Gastrocnemius medialis (tissue), 4 donors: ENCODE measurements around the gene YAP1. TPM values are rescaled to one million over a fixed set of nuclear protein-coding genes. Genes with fewer than 3 reads are reported as not detected.

Experiments used
- ATAC-seq, 2 donors: fragments of 150-250 bp; one replicate each; pipeline ENCODE4 v1.9.1; 2016
- DNase-seq, 2 donors: peaks; one replicate each; pipeline ENCODE4 v3.0.0-alpha.2; 2019
- H3K27ac ChIP-seq, 4 donors: fragments of 200-600 bp; sonication (generic); 1 replicate in 1 of 4; 2 replicates in 3 of 4; pipeline ENCODE4 v1.5.1; 2016 to 2018; ENCODE audit warnings: mild to moderate bottlenecking in 2 of 4, moderate library complexity in 1 of 4
- H3K27me3 ChIP-seq, 3 donors: fragments of 200-600 bp; sonication (generic) in 2 of 3; 1 replicate in 1 of 3; 2 replicates in 2 of 3; pipeline versions ENCODE4 v1.5.1 to v1.6.0; 2016 to 2019; ENCODE audit warnings: mild to moderate bottlenecking in 1 of 3, moderate library complexity in 1 of 3
- H3K36me3 ChIP-seq, 2 donors: fragments of 200-600 bp; sonication (generic) in 1 of 2; one replicate each; pipeline ENCODE4 v1.5.1; 2017 to 2018
- H3K4me1 ChIP-seq, 2 donors: fragments of 200-600 bp; sonication (generic) in 1 of 2; one replicate each; pipeline ENCODE4 v1.5.1; 2016 to 2017; ENCODE audit warnings: mild to moderate bottlenecking in 2 of 2
- H3K4me3 ChIP-seq, 4 donors: fragments of 200-600 bp; sonication (generic) in 3 of 4; 1 replicate in 1 of 4; 2 replicates in 3 of 4; pipeline ENCODE4 v1.5.1; 2016 to 2019; ENCODE audit warnings: mild to moderate bottlenecking in 2 of 4
- H3K9me3 ChIP-seq, 3 donors: fragments of 200-600 bp; sonication (generic) in 2 of 3; 1 replicate in 1 of 3; 2 replicates in 2 of 3; pipeline ENCODE4 v1.5.1; 2016 to 2019
- POLR2A ChIP-seq, 2 donors: fragments of 450-650 bp; IDR thresholded peaks; one replicate each; pipeline ENCODE4 v1.6.1; 2017; ENCODE audit warnings: antibody characterized with exemption in 2 of 2, mild to moderate bottlenecking in 2 of 2, moderate library complexity in 2 of 2
- in situ Hi-C, 4 donors: fragments of 200-750 bp; cut with MboI; loops; one replicate each; pipeline versions ENCODE4 v1.15.0 to v1.8.0; 2017; ENCODE audit warnings: low sequenced_read_pairs in 4 of 4
- intact Hi-C: fragments of 100-400 bp; cut with DNase I; formaldehyde crosslinking; loops from one replicate; pipeline ENCODE4 v1.15.1; 2023; ENCODE audit warnings: low total_unique reads
- total RNA-seq, 4 donors: library from RNA; depleted of rRNA; stranded (reverse); fragments of >200 nt; gene quantifications; one replicate each; pipeline versions ENCODE4 v1.1.0 to v1.2.3, GENCODE V29; 2016
- TF ChIP-seq, protein P1 (sequence below), 5 experiments: fragments of 450-650 bp in 3 of 5; fragments of 200-600 bp in 2 of 5; sonication (generic) in 2 of 5; IDR thresholded peaks in 4 of 5; conservative IDR thresholded peaks in 1 of 5; 1 replicate in 4 of 5; 2 replicates in 1 of 5; pipeline ENCODE4 v1.5.1; 2016 to 2019; ENCODE audit warnings: antibody characterized with exemption in 5 of 5, mild to moderate bottlenecking in 3 of 5, moderate library complexity in 3 of 5

The YAP1 gene
- total RNA-seq, 4 donors from 2014 or later: 41.9 to 89.4 (median 72.6) TPM

DNA sequence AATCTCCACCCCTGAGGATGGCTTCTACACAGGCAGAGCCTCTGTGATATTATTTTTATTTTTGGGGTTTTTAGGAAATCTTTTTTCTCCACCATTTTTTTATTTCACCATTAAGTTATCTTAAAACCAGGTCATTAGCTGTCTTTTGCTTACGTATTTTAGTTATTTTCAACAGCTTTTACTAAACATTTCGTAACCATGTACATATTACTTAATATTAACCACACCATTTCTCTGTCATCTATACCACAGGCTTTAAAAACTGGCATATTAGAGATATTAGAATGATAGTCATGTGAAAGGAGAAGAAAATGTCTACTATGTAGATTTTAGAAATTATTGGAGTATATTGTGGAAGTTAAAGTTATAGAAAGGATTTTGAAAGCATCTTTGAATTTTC, 37.4 kb downstream of the YAP1 start:
- no peak for TF ChIP-seq POLR2A (IDR thresholded peaks at IDR 0.05)
- TF ChIP-seq, protein P1, sequence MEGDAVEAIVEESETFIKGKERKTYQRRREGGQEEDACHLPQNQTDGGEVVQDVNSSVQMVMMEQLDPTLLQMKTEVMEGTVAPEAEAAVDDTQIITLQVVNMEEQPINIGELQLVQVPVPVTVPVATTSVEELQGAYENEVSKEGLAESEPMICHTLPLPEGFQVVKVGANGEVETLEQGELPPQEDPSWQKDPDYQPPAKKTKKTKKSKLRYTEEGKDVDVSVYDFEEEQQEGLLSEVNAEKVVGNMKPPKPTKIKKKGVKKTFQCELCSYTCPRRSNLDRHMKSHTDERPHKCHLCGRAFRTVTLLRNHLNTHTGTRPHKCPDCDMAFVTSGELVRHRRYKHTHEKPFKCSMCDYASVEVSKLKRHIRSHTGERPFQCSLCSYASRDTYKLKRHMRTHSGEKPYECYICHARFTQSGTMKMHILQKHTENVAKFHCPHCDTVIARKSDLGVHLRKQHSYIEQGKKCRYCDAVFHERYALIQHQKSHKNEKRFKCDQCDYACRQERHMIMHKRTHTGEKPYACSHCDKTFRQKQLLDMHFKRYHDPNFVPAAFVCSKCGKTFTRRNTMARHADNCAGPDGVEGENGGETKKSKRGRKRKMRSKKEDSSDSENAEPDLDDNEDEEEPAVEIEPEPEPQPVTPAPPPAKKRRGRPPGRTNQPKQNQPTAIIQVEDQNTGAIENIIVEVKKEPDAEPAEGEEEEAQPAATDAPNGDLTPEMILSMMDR (IDR thresholded peaks at IDR 0.05 in 4 of 5, conservative IDR thresholded peaks at IDR 0.05 in 1 of 5): no peak
- no peak overlapping the region for H3K4me3 ChIP-seq
- in situ Hi-C loops: no loop called here
- peaks cover 40 to 75% of the 10 kb centered on the region in 2 donors for H3K4me1 ChIP-seq
- no peaks in the 10 kb centered on the region for H3K27me3 ChIP-seq
- H3K27ac ChIP-seq: peak overlapping the region in 3 of 4 donors; percentile 14 to 86 (median 85)
- no peaks in the 10 kb centered on the region for H3K36me3 ChIP-seq
- ATAC-seq (no peak), DNase-seq (no peak)
- H3K9me3 ChIP-seq: no peaks in the 10 kb centered on the region
- intact Hi-C loops: no loop called here

DNA sequence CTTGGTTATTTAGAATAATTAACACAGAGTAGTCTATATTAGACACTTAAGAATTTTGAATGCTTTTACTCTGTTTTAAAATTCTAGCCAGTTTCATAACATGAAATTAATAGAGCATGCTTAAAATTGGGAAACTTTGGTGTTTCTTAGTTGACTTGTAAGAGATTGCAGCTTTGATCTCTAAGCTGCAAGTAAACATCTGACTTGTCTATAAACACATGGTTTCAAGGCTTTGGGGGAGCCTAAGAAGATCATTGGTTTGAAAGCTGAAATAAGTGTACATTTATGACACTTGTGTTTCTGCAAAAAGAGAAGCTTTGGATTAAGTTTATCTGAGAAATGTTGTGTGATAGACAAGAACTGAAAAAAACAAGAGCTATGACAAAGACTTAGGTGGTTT, 37.8 kb downstream of the YAP1 start:
- intact Hi-C loops: no loop called here

DNA sequence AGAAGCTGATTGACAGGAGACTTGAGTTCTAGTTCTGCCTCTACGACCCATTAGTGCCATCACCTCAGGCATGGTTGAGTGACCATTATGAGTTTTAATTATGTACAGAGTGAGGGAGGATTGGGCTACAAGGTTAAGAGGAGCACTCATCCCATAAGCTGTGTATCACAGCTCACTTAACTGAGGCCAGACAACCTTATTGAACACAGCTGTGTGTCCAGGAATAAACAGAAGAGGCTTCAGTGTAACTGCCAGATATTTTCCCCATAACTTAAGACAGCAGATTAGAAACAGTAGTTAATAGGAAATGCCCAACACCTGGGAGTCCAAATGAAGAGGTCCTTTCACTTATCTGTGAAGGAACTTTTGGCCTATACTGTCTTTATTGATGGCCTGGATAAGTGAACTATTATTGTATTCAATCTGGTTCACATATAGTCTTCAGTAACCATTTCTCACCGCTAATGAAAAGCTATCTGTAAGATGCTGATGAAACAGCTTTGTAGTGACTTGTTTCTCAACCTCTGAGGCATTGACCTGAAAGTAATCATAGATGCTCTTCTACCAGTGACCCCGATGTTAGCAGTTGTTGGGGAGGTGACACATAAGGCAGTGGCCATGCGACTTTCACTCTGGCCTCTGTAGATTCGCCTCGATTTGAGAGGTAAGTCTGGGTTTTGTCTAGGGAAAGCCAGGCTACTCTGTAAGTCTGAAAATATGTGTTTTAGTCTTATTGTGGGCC, 41.7 kb downstream of the YAP1 start:
- no peaks in the 10 kb centered on the region for H3K36me3 ChIP-seq
- peak overlapping the region in 3 of 4 donors; percentile 30 to 79 (median 76) for H3K27ac ChIP-seq
- H3K9me3 ChIP-seq: no peaks in the 10 kb centered on the region
- intact Hi-C loops: no loop called here
- TF ChIP-seq, protein P1 (IDR thresholded peaks at IDR 0.05 in 4 of 5, conservative IDR thresholded peaks at IDR 0.05 in 1 of 5): no peak
- TF ChIP-seq POLR2A (IDR thresholded peaks at IDR 0.05): no peak
- H3K27me3 ChIP-seq: no peaks in the 10 kb centered on the region
- DNase-seq: no peak
- in situ Hi-C loops: no loop called here
- no peak overlapping the region for H3K4me3 ChIP-seq
- peaks cover 39 to 74% of the 10 kb centered on the region in 2 donors for H3K4me1 ChIP-seq
- no peak for ATAC-seq

More for the DNA sequence above, 37.8 kb downstream of the YAP1 start:
- no peaks in the 10 kb centered on the region for H3K36me3 ChIP-seq
- peak overlapping the region in 1 of 4 donors; percentile 85 for H3K27ac ChIP-seq
- in situ Hi-C loops: no loop called here
- H3K4me3 ChIP-seq: no peak overlapping the region
- TF ChIP-seq POLR2A (IDR thresholded peaks at IDR 0.05): no peak
- TF ChIP-seq, protein P1 (IDR thresholded peaks at IDR 0.05 in 4 of 5, conservative IDR thresholded peaks at IDR 0.05 in 1 of 5): no peak
- peaks cover 40 to 75% of the 10 kb centered on the region in 2 donors for H3K4me1 ChIP-seq
- H3K9me3 ChIP-seq: no peaks in the 10 kb centered on the region
- H3K27me3 ChIP-seq: no peaks in the 10 kb centered on the region
- DNase-seq (no peak), ATAC-seq (no peak)

DNA sequence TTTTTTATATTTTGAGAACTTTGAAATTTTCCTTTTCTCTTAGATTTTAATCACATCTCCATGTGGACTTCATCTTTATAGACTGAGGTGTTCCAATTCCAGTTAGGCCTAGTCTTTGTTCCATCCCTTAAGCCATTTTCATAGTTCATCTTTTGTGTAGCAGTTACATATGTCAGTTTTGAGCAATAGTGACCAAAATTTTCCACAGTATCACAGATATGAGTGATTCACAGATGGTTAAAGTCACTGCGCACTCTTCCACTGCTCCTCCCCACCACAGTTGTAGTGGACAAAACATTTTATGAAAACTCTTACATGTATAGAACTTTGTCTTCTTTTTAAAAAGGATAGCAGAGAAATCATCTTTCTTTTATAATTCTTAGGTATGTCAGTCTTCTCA, 42.8 kb downstream of the YAP1 start:
- ATAC-seq (no peak), DNase-seq (no peak)
- Histone ChIP-seq H3K27me3 (no peaks in the 10 kb centered on the region), H3K4me1 (peaks cover 50 to 82% of the 10 kb centered on the region in 2 donors), H3K36me3 (no peaks in the 10 kb centered on the region), H3K4me3 (no peak overlapping the region), H3K27ac (peak overlapping the region; percentile 43 to 79 (median 76)), H3K9me3 (no peaks in the 10 kb centered on the region)
- in situ Hi-C loops: no loop called here
- TF ChIP-seq, protein P1 (IDR thresholded peaks at IDR 0.05 in 4 of 5, conservative IDR thresholded peaks at IDR 0.05 in 1 of 5): no peak
- no peak for TF ChIP-seq POLR2A (IDR thresholded peaks at IDR 0.05)
- intact Hi-C loops: no loop called here
